GM12891 (cell line): ENCODE measurements around the gene SDS.

Experiments used
- POLR2A ChIP-seq: IDR thresholded peaks from 2 replicates; pipeline ENCODE4 v1.6.1; 2011; ENCODE audit warnings: low read depth, low read length, control low read depth
- POLR2AphosphoS5 ChIP-seq: IDR thresholded peaks from 2 replicates; pipeline ENCODE4 v1.6.1; 2011; ENCODE audit warnings: low read depth, low read length, control low read depth
- POU2F2 ChIP-seq: IDR thresholded peaks from 2 replicates; pipeline ENCODE4 v1.6.1; 2011; ENCODE audit warnings: low read depth, mild to moderate bottlenecking, control low read depth, low read length, moderate library complexity
- TAF1 ChIP-seq: IDR thresholded peaks from 2 replicates; pipeline ENCODE4 v1.6.1; 2011; ENCODE audit warnings: low read depth, low read length, control low read depth

DNA sequence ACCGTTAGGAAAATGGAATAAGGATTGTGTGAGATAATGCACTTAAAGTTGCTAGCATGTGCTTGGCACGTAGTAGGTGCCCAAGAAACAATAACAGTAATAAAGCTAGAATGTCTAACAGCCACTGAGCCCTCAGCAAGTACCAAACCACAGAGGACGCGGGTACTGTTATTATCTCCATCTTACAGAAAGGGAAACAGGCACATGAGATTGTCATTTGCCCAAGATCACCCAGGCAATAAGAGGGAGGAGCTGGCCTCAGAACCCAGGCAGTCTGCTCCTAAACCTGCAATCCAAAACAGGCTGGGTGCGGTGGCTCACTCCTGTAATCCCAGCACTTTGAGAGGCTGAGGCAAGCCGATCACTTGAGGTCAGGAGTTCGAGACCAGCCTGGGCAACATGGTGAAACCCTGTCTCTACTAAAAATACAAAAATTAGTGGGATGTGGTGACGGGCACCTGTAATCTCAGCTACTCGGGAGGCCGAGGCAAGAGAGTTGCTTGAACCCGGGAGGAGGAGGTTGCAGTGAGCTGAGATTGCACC is 5.1 kb upstream of the SDS start:
- TF ChIP-seq POU2F2 (no peak), POLR2A (no peak), POLR2AphosphoS5 (no peak), TAF1 (no peak)
